Stimulated activated CD8-positive, alpha-beta memory T cell treated with anti-CD3 and anti-CD28 coated beads, Interleukin-4, amount 100 ng/mL, for 1 hour (primary cell): ENCODE measurements around the gene SERF2.
A peak's percentile ranks its signal among the peaks of the same experiment; 100 is the strongest.
"Not testable (repeated sequence)": the region's sequence is repeated elsewhere in the genome, so short reads cannot be mapped to it uniquely, and the experiment has no call there.

Source experiments
- DNase-seq, 2 donors: peaks; one replicate each; pipeline ENCODE4 v3.0.0-alpha.2; 2020; ENCODE audit warnings: low read depth in 2 of 2, low spot score in 1 of 2

Gene SERF2

GRCh38 chr15:43791993-43792760, at the start of gene SERF2:
TSS of gene SERF2 (plus strand) at chr15:43792320. CDS start at chr15:43792377, 57 bp downstream.
- peak; percentile 98 to 99 for DNase-seq

DNA sequence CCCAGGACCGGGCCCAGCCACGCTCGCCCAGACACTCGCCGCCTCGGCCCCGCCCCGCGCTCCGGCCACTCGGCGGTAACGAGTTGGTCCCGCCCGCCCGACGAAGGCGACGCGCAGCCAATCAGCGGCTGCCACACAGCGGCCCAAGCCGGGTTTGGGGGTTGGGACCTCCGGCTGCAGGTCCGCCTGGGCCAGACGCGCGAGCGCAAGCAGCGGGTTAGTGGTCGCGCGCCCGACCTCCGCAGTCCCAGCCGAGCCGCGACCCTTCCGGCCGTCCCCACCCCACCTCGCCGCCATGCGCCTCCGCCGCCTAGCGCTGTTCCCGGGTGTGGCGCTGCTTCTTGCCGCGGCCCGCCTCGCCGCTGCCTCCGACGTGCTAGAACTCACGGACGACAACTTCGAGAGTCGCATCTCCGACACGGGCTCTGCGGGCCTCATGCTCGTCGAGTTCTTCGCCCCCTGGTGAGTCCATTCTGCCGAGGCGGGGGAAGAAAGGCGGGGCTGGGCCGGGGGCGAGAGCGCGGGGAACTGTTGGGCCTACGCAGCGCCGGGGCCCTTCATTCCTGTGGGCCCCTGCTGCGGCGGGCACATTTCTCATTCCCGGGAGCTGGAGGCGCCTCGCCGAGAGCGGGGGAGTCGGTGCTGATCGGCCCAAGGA, 45.7 kb upstream of the SERF2 start, which contains the start of gene PDIA3:
TSS of gene PDIA3 (plus strand) at position 194 of the 658 bp plus-strand sequence. CDS start at position 296, 102 bp downstream.
- peak; percentile 62 to 75 for DNase-seq

- DNase-seq, result not testable (repeated sequence)
These were observed 45.2 kb upstream of the SERF2 start for GRCh38 chr15:43746903-43747309.

DNA sequence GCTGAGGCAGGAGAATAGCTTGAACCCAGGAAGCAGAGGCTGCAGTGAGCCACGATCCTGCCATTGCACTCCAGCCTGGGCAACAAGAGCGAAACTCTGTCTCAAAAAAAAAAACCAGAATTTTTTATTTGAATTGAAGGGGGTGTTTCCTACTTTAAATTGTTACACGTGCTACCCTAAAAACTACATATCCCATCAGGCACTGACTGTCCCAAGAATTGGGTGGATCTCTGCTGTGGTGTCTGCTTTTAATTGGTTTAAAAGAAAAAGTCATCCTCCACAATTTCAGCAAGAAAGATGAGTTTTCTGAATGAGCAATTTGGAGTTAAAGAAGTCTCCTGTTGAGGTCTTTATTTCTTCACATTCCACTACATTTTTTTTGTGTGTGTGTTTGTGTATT, 43.7 kb upstream of the SERF2 start:
- DNase-seq, result no peak

DNA sequence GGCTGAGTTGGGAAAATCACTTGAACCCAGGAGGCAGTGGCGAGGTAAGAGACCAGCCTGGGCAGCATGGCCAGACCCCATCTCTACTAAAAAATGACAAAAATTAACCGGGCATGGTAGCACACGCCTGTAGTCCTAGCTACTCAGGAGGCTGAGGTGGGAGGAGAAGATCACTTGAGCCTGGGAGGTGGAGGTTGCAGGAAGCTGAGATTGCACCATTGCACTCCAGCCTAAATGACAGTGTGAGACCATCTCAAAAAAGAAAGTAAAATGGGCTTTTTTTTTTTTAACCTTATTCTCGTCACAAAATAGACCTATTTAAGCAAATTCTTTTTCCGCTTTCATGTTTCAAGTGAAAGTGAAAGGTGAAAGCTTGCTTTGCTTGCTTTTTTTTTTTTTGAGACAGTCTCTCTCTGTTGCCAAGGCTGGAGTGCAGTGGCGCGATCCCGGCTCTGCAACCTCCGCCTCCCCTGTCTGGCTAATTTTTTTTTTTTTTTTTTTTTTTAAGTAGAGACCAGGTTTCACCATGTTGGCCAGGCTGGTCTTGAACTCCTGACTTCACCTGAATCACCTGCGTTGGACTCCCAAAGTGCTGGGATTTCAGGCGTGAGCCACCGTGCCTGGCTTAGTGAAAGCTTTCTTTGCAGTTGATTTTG, 42.3 kb upstream of the SERF2 start:
- DNase-seq, result no peak

DNA sequence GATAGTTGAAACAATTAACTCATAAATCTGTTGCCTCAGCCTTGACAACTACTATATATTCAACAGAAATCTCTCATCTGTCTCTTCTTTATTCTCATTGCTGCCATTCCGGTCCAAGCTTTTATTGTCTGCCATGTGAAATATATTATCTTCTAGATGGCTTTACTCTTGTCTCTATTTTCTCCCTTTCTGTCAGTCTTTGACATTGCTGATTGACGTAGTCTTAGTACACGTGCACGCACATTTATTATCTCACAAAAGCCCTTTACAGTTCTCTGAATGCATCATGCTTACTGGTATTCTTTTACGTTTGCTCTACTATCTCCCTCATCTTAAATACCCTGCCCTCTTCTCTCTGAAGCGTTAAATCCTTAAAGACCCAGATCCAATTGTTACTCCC, 40.2 kb upstream of the SERF2 start:
- DNase-seq, result no peak

DNA sequence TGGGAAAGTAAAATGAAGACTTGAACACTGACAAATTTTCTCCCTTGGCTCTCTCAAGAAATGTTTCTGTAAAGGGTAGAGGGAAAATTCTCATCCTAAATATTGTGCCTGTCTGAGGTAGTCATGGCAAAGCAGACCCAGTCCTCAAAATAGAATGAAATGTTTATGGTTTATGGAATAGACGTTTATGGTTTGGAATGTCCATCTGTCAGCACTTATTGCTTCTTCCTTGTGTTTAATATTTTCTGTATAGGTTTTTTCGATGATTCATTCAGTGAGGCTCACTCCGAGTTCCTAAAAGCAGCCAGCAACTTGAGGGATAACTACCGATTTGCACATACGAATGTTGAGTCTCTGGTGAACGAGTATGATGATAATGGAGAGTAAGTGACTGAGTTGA, 29.3 kb upstream of the SERF2 start:
- no peak for DNase-seq

GRCh38 chr15:43763819-43764446, 28.2 kb upstream of the SERF2 start:
- no peak for DNase-seq

GRCh38 chr15:43769584-43770228, 22.4 kb upstream of the SERF2 start:
- DNase-seq, result no peak

DNA sequence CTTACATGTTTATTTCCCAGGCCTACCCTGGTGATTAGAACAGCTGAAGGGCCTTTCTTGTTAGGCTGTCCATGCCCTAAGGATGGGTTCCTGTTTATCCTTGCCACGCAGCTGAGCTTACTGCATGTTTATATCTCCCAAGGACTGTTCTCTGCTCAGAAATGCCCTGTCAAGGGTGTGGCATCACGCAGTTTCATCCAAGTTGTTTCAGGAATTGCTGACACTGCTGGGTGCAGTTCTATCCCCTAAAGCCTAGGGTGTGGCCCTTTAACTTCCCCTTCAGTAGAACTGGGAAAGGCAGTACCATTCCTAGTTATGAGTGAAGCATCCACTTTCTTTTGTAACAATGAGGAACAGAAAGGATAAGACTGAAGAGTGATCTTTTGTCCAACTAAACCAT, 20.3 kb upstream of the SERF2 start:
- no peak for DNase-seq

GRCh38 chr15:43772624-43773023, 19.5 kb upstream of the SERF2 start:
- DNase-seq, result no peak

- DNase-seq, result no peak
These were observed 18.1 kb upstream of the SERF2 start for GRCh38 chr15:43774062-43774461.

DNA sequence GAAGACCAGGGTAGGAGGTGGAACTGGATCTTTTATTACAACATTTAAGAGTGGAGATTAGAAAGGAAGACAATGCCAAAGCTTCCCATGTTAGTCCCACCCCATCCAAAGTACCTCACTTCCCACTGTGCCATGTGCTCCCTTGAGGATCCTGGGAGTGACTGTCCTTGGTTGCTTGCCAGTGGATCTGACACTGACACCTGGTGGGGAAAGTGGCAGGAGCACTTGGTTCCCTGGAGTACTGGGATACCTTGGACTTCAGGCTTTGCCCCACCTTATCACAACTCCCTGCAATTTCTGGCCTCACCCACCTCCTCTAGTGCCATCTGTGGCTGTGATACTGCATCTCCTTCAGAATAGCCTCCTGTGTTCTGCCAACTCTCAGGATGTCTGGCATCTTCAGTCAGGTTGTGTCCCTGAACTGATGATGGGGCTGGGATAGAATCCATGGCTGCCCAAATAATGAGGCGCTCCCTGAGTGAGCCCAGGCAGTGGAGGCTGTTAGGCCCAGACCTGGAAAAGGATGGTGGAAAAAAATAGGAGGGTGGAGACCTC, 16.6 kb upstream of the SERF2 start:
- DNase-seq, result no peak

GRCh38 chr15:43776101-43776717, 15.9 kb upstream of the SERF2 start:
- no peak for DNase-seq

GRCh38 chr15:43776718-43777266, 15.3 kb upstream of the SERF2 start, which contains the start of gene ELL3:
TSS of gene ELL3 (minus strand) at chr15:43776966. CDS start at chr15:43776901, 65 bp downstream.
- peak; percentile 49 to 62 for DNase-seq

- peak; percentile 46 to 67 for DNase-seq
These were observed 14.7 kb upstream of the SERF2 start for GRCh38 chr15:43777267-43777914.

GRCh38 chr15:43779016-43779415, 13.1 kb upstream of the SERF2 start:
- no peak for DNase-seq

- no peak for DNase-seq
These were observed 2.7 kb upstream of the SERF2 start for GRCh38 chr15:43789409-43789808.

- no peak for DNase-seq
These were observed 799 bp downstream of the SERF2 start for GRCh38 chr15:43792761-43793476.
